Kidney (tissue), 14 donors: ENCODE data around the gene RHO. TPM values are rescaled to one million over a fixed set of nuclear protein-coding genes. Genes with fewer than 3 reads are reported as not detected.

ENCODE experiments used
- DNase-seq, 5 donors: peaks; one replicate each; pipeline ENCODE4 v3.0.0-alpha.2; 2013 to 2020
- FAIRE-seq: peaks from 2 replicates; lab custom pipeline; 2012; peaks lifted over from hg19 to GRCh38; lab: Jason Lieb, UNC
- H3K27ac ChIP-seq, 2 donors: one replicate each; pipeline ENCODE4 v1.7.0; 2013; ENCODE audit warnings: low read depth in 2 of 2, low read length in 2 of 2, inconsistent platforms in 1 of 2
- H3K27me3 ChIP-seq: one replicate; pipeline ENCODE4 v1.7.1; 2013; ENCODE audit warnings: low read length, inconsistent platforms; ENCODE audit not compliant: control insufficient read depth, insufficient read depth
- H3K36me3 ChIP-seq, 3 donors: one replicate each; pipeline versions ENCODE4 v1.7.0 to v1.7.1; 2013; ENCODE audit warnings: low read length in 3 of 3, control low read depth in 1 of 3, inconsistent platforms in 1 of 3; ENCODE audit not compliant: insufficient read depth in 3 of 3, control insufficient read depth in 2 of 3
- H3K4me1 ChIP-seq, 3 donors: one replicate each; pipeline versions ENCODE4 v1.7.0 to v1.7.1; 2013; ENCODE audit warnings: low read length in 3 of 3, inconsistent platforms in 1 of 3, low read depth in 1 of 3; ENCODE audit not compliant: control insufficient read depth in 2 of 3, insufficient read depth in 2 of 3
- H3K4me3 ChIP-seq, 3 donors: one replicate each; pipeline versions ENCODE4 v1.7.0 to v1.8.1; 2013; ENCODE audit warnings: low read length in 3 of 3, control low read depth in 1 of 3, inconsistent platforms in 1 of 3
- H3K9ac ChIP-seq, 3 donors: one replicate each; pipeline versions ENCODE4 v1.7.0 to v1.7.1; 2013; ENCODE audit warnings: low read length in 3 of 3, control low read depth in 1 of 3, inconsistent platforms in 1 of 3
- H3K9me3 ChIP-seq, 3 donors: one replicate each; pipeline versions ENCODE4 v1.7.0 to v1.7.1; 2013; ENCODE audit warnings: low read length in 3 of 3, control low read depth in 1 of 3, inconsistent platforms in 1 of 3; ENCODE audit not compliant: control insufficient read depth in 2 of 3, insufficient read depth in 1 of 3
- intact Hi-C: fragments of 100-400 bp; cut with DNase I; formaldehyde crosslinking; loops from one replicate; pipeline ENCODE4 v1.11.1; 2022
- polyA plus RNA-seq: library from polyadenylated mRNA; stranded (reverse); fragments of 350-450 nt; fragmentation: Illumina TruSeq; extraction: RNeasy Lipid Tissue Mini Kit (QIAGEN cat#74804); gene quantifications from one replicate; pipeline ENCODE4 v1.2.3, GENCODE V29; 2014; ENCODE audit warnings: low read depth, low replicate concordance; ENCODE audit not compliant: insufficient read depth
- total RNA-seq: library from RNA; stranded (reverse); fragmentation: NEBNext Ultra II Directional; extraction: Animal tissue kit (Norgen Biotek cat#: 25700); gene quantifications from one replicate; pipeline ENCODE4 v1.2.1, GENCODE V29; 2021
- TF ChIP-seq, protein P1 (sequence below): IDR thresholded peaks from 3 replicates; pipeline ENCODE4 v1.5.1; 2012; ENCODE audit warnings: mild to moderate bottlenecking, moderate library complexity, borderline replicate concordance; ENCODE audit not compliant: insufficient read depth; ENCODE audit errors: extremely low read depth
- donor health status: control.
- donor health status: control.
- donor health status: control.
- donor health status: control.
- donor health status: control.
- donor health status: DM: yes; HTN: yes; CAD: no.
- donor health status: Normal renal cell carcinoma (clear cell type).

Gene RHO
- total and polyA plus RNA-seq, 2 donors from 2014 or later, result not detected

- no peak overlapping the region for H3K9ac ChIP-seq
- no peak overlapping the region for H3K4me3 ChIP-seq
- no peak for FAIRE-seq
- peak overlapping the region in 1 of 2 donors; percentile 27 for H3K27ac ChIP-seq
- intact Hi-C loops, result no loop called here
- no peak for DNase-seq
- no peaks in the 10 kb centered on the region for H3K9me3 ChIP-seq
- no peaks in the 10 kb centered on the region for H3K27me3 ChIP-seq
- peaks cover 0 to 6% (median 3%) of the 10 kb centered on the region in 3 donors for H3K4me1 ChIP-seq
- TF ChIP-seq, protein P1, sequence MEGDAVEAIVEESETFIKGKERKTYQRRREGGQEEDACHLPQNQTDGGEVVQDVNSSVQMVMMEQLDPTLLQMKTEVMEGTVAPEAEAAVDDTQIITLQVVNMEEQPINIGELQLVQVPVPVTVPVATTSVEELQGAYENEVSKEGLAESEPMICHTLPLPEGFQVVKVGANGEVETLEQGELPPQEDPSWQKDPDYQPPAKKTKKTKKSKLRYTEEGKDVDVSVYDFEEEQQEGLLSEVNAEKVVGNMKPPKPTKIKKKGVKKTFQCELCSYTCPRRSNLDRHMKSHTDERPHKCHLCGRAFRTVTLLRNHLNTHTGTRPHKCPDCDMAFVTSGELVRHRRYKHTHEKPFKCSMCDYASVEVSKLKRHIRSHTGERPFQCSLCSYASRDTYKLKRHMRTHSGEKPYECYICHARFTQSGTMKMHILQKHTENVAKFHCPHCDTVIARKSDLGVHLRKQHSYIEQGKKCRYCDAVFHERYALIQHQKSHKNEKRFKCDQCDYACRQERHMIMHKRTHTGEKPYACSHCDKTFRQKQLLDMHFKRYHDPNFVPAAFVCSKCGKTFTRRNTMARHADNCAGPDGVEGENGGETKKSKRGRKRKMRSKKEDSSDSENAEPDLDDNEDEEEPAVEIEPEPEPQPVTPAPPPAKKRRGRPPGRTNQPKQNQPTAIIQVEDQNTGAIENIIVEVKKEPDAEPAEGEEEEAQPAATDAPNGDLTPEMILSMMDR, result no peak
- no peaks in the 10 kb centered on the region for H3K36me3 ChIP-seq
Observed at GRCh38 chr3:129554356-129555152, 26.1 kb downstream of the RHO start.

DNA sequence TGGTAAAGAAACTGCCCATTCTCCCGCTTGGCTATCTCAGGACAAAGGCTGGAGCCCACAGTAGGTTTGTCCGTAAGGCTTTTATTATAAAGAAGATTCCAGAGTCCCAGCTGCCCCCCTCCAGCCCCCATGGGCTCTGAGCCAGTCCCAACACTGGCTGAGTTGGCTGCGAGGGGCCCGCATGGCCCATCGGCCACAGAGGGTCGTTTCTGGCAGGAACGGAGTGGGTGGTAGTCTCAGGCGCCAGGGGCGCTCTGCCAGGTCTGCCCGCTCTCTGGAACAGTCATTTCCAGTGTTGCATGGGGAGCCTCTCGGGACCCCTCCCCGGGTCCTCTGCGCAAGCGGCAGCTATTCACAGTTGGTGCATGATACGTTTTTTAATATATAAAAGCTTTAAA, 26.7 kb downstream of the RHO start:
- Histone ChIP-seq H3K9me3 (no peaks in the 10 kb centered on the region), H3K27ac (no peak overlapping the region), H3K4me1 (peaks cover 0 to 9% (median 3%) of the 10 kb centered on the region in 3 donors), H3K9ac (no peak overlapping the region), H3K27me3 (no peaks in the 10 kb centered on the region), H3K36me3 (no peaks in the 10 kb centered on the region), H3K4me3 (no peak overlapping the region)
- intact Hi-C loops, result no loop called here
- TF ChIP-seq, protein P1, result no peak
- DNase-seq (no peak), FAIRE-seq (no peak)

DNA sequence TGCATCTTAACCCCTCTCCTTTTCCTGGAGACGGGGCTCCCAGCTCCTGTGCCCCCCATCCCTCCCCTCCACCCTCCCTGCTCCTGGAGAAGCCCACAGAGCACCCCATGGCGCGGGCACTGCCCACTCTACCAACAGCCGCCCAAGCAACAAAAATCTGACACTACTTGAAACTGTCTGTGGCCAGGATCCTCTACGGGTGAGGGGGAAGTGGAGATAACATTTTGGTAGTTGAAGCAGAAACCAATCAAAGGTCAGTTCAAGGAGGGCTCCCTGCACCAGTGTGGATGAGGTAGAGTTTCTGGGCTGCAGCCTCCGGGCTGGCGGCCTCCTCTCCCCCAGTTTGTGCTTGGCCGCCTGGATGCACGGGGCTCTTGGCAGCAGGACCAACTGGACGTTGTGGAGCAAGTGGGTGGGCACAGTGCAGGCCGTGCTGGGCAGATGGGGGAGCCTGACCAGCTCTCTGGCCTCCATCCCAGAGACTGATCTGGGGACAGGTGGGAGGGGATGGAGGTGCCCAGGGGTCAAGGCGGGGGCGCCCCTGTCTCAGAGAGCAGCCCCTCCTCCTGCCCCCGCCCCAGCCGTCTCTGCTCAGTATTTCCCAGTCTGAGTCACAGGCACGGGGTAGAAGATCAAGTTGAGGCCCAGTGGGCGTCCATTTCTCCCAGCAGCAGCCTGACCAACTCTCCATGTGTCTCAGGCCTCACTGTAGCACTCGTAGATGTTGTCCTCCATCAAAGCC, 27.3 kb downstream of the RHO start:
- no peaks in the 10 kb centered on the region for H3K9me3 ChIP-seq
- no peak overlapping the region for H3K9ac ChIP-seq
- no peak overlapping the region for H3K27ac ChIP-seq
- no peaks in the 10 kb centered on the region for H3K36me3 ChIP-seq
- FAIRE-seq (no peak), DNase-seq (peak in 1 of 5 donors; percentile 72)
- intact Hi-C loops, result no loop called here
- H3K27me3 ChIP-seq, result no peaks in the 10 kb centered on the region
- H3K4me3 ChIP-seq, result no peak overlapping the region
- peaks cover 2 to 11% (median 3%) of the 10 kb centered on the region in 3 donors for H3K4me1 ChIP-seq
- TF ChIP-seq, protein P1, result no peak
